22Rv1 (cell line): ENCODE measurements around the gene PRKAR1B.
"Not testable (repeated sequence)": the region's sequence is repeated elsewhere in the genome, so short reads cannot be mapped to it uniquely, and the experiment has no call there.

Experiments used
- H3K27ac ChIP-seq: fragments of 450-650 bp; 2 replicates; pipeline ENCODE4 v1.5.1; 2017
- CTCF ChIP-seq: fragments of 450-650 bp; IDR thresholded peaks from 2 replicates; pipeline ENCODE4 v1.5.1; 2017; ENCODE audit warnings: mild to moderate bottlenecking
- ZFX ChIP-seq: fragments of 450-650 bp; IDR thresholded peaks from 2 replicates; pipeline ENCODE4 v1.6.1; 2017; ENCODE audit warnings: antibody characterized with exemption, borderline replicate concordance

PRKAR1B gene

DNA sequence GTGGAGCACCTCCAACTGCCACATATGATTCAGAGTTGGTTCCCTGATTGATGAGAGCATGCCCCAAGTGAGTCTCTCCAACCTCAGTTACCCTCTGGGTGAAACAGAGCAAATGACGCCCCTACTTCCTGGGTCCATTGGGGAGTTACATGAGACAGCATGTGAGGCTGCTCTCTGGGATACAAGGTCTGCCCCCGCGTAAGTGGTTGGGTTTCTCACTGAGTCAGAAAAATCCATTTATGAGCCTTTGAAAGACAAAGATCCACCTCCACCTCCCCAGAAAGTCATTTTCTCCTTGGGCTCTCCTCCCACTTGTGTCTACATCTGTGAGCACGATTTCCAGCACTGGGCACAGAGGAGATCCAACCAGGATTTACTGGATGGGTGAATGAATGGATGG is 71.3 kb downstream of the PRKAR1B start:
- no peak overlapping the region for H3K27ac ChIP-seq
- TF ChIP-seq CTCF (no peak), ZFX (no peak)

DNA sequence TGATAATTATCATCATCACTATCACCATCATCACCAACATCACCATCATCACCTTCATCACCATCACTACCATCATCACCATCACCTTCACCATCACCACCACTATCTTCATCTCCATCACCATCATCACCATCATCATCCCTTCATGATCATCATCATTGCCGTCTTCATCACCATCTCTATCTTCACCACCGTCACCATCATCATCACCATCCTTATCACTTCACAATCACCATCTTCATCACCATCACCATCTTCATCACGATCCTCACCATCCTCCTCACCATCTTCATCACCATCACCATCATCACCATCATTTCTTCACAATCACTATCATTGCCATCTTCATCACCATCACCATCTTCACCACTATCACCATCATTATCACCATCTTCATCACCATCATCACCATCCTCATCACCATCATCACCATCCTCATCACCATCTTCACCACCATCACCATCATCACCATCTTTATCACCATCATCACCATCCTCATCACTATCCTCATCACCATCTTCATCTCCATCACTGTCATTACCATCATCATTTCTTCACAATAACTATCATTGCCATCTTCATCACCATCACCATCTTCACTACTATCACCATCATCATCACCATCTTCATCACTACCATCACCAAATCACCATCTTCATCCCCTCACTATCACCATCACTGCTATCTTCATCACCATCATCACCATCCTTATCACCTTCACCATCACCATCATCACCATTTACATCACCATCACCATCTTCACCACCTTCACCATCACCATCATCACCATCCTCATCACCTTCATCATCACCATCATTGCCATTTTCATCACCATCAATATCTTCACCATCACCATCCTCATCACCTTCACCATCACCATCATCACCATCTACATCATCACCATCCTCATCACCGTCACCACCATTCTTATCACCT is 73.0 kb downstream of the PRKAR1B start:
- no peak overlapping the region for H3K27ac ChIP-seq
- TF ChIP-seq CTCF, result no peak
- no peak for TF ChIP-seq ZFX

GRCh38 chr7:652881-653280 is 74.2 kb downstream of the PRKAR1B start:
- no peak overlapping the region for H3K27ac ChIP-seq
- TF ChIP-seq CTCF (no peak), ZFX (no peak)

DNA sequence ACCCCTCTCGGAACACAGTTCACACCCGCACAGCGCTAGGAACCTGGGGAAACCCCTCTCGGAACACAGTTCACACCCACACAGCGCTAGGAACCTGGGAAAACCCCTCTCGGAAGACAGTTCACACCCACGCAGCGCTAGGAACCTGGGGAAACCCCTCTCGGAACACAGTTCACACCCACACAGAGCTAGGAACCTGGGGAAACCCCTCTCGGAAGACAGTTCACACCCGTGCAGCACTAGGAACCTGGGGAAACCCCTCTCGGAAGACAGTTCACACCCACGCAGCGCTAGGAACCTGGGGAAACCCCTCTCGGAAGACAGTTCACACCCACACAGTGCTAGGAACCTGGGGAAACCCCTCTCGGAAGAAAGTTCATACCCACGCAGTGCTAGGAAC is 74.9 kb downstream of the PRKAR1B start:
- H3K27ac ChIP-seq, result not testable (repeated sequence)

DNA sequence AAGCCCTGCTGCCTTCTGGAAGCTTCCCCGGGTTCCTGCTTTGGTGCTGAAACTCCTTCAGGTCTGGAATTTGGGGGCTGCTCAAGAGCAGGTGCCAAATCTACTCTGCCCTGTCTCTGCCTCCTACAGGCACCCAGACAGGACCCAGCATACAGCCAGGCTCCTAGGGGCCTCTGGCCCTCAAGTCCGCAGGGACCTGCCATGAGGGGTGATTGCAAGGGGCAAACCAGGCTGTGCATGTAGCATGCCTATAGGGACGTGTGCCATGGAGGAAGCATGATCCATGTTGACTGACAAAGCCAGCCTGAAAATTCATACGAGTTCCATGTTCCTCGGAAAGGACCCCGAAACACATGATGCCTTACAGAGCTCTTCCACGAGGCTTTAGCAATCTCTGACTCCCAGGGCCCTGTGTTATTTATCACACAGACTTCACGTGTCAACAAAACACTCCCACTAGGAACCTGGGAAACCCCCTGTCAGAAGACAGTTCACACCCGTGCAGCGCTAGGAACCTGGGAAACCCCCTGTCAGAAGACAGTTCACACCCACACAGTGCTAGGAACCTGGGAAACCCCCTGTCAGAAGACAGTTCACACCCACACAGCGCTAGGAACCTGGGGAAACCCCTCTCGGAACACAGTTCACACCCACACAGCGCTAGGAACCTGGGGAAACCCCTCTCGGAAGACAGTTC is 75.9 kb downstream of the PRKAR1B start:
- H3K27ac ChIP-seq, result no peak overlapping the region
- no peak for TF ChIP-seq CTCF
- TF ChIP-seq ZFX, result no peak

DNA sequence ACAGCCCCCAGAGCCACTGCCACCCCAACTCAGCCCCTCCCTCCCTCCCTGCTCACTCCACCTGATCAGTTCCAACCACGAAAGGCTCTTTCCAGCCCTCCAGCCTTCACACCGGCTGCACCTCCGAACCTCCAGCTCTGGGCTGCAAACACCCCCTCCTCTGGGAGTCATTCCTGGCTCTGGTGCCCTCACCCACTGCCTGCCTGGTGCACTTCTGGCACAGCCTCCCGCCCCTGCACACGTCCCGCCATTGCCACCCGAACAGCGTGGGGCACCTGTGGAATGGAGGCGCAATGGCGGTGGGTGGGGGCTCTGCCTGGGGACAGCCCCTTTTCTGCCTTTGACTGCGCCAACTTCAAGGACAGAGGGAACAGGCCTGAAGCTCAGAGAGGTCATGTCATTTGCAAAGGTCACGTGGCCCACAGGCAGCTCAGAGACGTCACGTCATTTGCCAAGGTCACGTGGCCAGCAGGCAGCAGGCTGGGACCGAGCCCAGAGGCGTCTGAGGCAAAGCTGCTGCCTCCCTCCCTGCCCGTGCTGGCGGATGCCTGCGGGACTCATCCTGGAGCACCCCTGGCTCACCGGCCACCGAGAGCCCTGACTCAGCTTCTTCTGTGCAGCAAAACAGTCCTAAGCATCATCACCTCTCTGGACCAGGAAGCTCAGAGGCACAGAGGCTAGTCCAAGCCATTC is 76.6 kb downstream of the PRKAR1B start:
- TF ChIP-seq ZFX (no peak), CTCF (no peak)
- H3K27ac ChIP-seq, result no peak overlapping the region

DNA sequence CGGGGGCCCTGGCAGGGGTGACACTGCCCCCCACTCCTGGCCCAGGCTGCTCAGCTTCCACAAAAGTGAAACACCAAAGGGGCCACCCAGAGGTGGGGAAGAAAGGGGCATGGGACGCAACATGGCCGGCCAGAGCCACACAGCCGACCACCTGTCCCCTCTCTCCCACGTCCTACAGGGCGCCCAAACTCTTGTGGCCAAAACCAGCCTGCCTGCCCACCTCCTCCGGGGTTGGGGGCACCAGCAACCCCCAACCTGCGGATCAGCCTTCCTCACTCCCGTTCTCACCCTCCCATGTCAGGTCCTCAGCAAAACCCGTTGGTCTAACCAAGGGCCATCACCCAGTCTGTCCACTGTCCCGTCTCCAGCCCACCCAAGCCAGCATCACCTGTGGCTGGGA is 80.1 kb downstream of the PRKAR1B start:
- TF ChIP-seq ZFX (no peak), CTCF (no peak)
- H3K27ac ChIP-seq, result no peak overlapping the region
